ENCODE measurements around the gene CDH20.

CDH20 gene

DNA sequence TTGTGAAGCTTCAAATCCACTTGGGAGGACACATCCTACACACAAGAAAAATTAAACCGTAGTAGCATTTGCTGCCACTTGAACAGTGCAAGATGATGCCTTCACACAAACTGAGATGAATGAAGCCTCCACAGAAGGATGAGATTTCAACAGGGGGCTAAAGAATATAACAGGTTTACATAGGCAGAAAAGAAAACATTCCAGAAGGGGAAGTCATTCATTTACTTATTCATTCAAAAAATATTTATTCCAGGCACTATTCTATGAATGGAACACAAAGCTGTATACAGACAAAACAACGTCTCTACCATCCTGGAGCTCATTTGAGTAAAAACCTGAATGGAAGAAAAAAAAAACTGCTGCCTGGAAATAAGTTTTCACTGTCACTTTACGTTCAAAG lies 170.5 kb downstream of the CDH20 start:
- Histone ChIP-seq H3K36me3 (ENCODE audit: control insufficient read depth in 4 of 4, insufficient read depth in 4 of 4, low read length in 3 of 4) (no peaks in the 10 kb centered on the region), H3K9me3 (ENCODE audit: control extremely low read depth in 1 of 5, control insufficient read depth in 4 of 5, insufficient read depth in 2 of 5, low read depth in 1 of 5, low read length in 4 of 5) (no peaks in the 10 kb centered on the region), H3K4me3 (ENCODE audit: control insufficient read depth in 1 of 7, extremely low read depth in 1 of 7, insufficient read depth in 4 of 7, low read depth in 2 of 7, low read length in 6 of 7) (no peak overlapping the region), H3K4me1 (ENCODE audit: control extremely low read depth in 1 of 4, control insufficient read depth in 4 of 4, insufficient read depth in 4 of 4, low read length in 3 of 4) (no peaks in the 10 kb centered on the region), H3K27ac (ENCODE audit: insufficient read depth in 1 of 2, low read depth in 1 of 2, low read length in 2 of 2, poor library complexity in 1 of 2, severe bottlenecking in 2 of 2) (no peak overlapping the region), H3K27me3 (replicated peaks in 2 of 5; ENCODE audit: control insufficient read depth in 4 of 5, insufficient read depth in 5 of 5, low read length in 4 of 5) (peaks cover 3 to 27% (median 10%) of the 10 kb centered on the region in 5 experiments)
- ChIA-PET CTCF (interaction anchor here (1.6 to 5.3 kb wide), 4 partner anchors 10 to 836 kb away, joined by 6 to 56 read pairs (median 12); no protein-coding TSS in a partner anchor), POLR2A (no interaction called here)
- DNase-seq: no peak
- WGBS (ENCODE audit: insufficient coverage): 40% methylated on average over 2 of the region's 3 CpGs

DNA sequence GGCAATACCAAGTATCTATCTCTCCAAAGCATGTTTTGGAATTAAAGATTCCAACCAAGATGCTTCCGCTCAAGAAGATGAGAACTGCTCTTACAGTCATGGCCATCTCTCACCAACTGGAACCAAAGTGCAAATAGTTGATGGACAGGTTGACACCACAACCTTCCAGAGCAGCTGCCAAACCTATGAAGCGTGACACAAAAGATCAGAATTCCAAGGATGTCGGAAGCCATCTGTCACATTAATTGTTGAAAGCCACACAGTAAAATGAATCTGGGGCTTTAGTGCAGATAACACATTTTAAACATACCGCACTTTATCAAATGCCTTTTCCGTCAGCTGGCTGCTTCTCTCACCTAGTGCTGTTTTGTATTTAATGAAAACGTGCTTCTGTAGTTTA lies 195.7 kb downstream of the CDH20 start:
- Histone ChIP-seq H3K9me3 (ENCODE audit: control extremely low read depth in 1 of 5, control insufficient read depth in 4 of 5, insufficient read depth in 2 of 5, low read depth in 1 of 5, low read length in 4 of 5) (no peaks in the 10 kb centered on the region), H3K4me3 (ENCODE audit: control insufficient read depth in 1 of 7, extremely low read depth in 1 of 7, insufficient read depth in 4 of 7, low read depth in 2 of 7, low read length in 6 of 7) (no peak overlapping the region), H3K27me3 (replicated peaks in 2 of 5; ENCODE audit: control insufficient read depth in 4 of 5, insufficient read depth in 5 of 5, low read length in 4 of 5) (peaks cover 0 to 3% (median 0%) of the 10 kb centered on the region in 5 experiments), H3K27ac (ENCODE audit: insufficient read depth in 1 of 2, low read depth in 1 of 2, low read length in 2 of 2, poor library complexity in 1 of 2, severe bottlenecking in 2 of 2) (no peak overlapping the region), H3K36me3 (ENCODE audit: control insufficient read depth in 4 of 4, insufficient read depth in 4 of 4, low read length in 3 of 4) (no peaks in the 10 kb centered on the region), H3K4me1 (ENCODE audit: control extremely low read depth in 1 of 4, control insufficient read depth in 4 of 4, insufficient read depth in 4 of 4, low read length in 3 of 4) (no peaks in the 10 kb centered on the region)
- WGBS (ENCODE audit: insufficient coverage): 96% methylated on average over 3 of the region's 6 CpGs
- DNase-seq: no peak
- ChIA-PET POLR2A (no interaction called here), CTCF (no interaction called here)

GRCh38 chr18:61530681-61531080 lies 197.5 kb downstream of the CDH20 start:
- Histone ChIP-seq H3K27ac (ENCODE audit: insufficient read depth in 1 of 2, low read depth in 1 of 2, low read length in 2 of 2, poor library complexity in 1 of 2, severe bottlenecking in 2 of 2) (no peak overlapping the region), H3K36me3 (ENCODE audit: control insufficient read depth in 4 of 4, insufficient read depth in 4 of 4, low read length in 3 of 4) (no peaks in the 10 kb centered on the region), H3K27me3 (replicated peaks in 2 of 5; ENCODE audit: control insufficient read depth in 4 of 5, insufficient read depth in 5 of 5, low read length in 4 of 5) (peaks cover 0 to 3% (median 0%) of the 10 kb centered on the region in 5 experiments), H3K4me3 (ENCODE audit: control insufficient read depth in 1 of 7, extremely low read depth in 1 of 7, insufficient read depth in 4 of 7, low read depth in 2 of 7, low read length in 6 of 7) (no peak overlapping the region), H3K9me3 (ENCODE audit: control extremely low read depth in 1 of 5, control insufficient read depth in 4 of 5, insufficient read depth in 2 of 5, low read depth in 1 of 5, low read length in 4 of 5) (no peaks in the 10 kb centered on the region), H3K4me1 (ENCODE audit: control extremely low read depth in 1 of 4, control insufficient read depth in 4 of 4, insufficient read depth in 4 of 4, low read length in 3 of 4) (no peaks in the 10 kb centered on the region)
- no peak for DNase-seq
- ChIA-PET CTCF (no interaction called here), POLR2A (no interaction called here)
- WGBS (ENCODE audit: insufficient coverage): 80% methylated on average over 2 of the region's 4 CpGs

DNA sequence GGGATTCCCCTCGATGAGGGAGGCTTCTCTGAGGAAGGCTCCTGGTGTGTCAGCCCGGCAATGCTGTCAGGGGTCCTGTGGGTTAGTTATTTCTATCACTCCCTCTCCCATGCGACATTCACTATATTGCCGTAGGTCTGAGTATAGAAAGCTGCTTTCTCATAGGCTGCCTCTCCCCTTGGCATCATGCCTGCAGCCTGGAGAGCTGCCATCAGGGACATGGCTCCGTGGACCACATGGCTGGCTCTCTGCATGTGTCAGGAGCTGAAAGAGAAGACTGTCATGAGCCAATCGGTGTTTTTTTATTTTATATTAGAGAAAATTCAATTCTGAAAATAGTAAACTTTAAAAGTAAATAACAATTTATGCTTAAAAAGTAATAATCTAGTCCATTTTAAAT lies 198.0 kb downstream of the CDH20 start:
- H3K9me3 ChIP-seq (ENCODE audit: control extremely low read depth in 1 of 5, control insufficient read depth in 4 of 5, insufficient read depth in 2 of 5, low read depth in 1 of 5, low read length in 4 of 5): no peaks in the 10 kb centered on the region
- H3K36me3 ChIP-seq (ENCODE audit: control insufficient read depth in 4 of 4, insufficient read depth in 4 of 4, low read length in 3 of 4): no peaks in the 10 kb centered on the region
- ChIA-PET CTCF (no interaction called here), POLR2A (no interaction called here)
- 86% methylated on average over 4 of the region's 6 CpGs for WGBS (ENCODE audit: insufficient coverage)
- H3K4me3 ChIP-seq (ENCODE audit: control insufficient read depth in 1 of 7, extremely low read depth in 1 of 7, insufficient read depth in 4 of 7, low read depth in 2 of 7, low read length in 6 of 7): no peak overlapping the region
- no peaks in the 10 kb centered on the region for H3K4me1 ChIP-seq (ENCODE audit: control extremely low read depth in 1 of 4, control insufficient read depth in 4 of 4, insufficient read depth in 4 of 4, low read length in 3 of 4)
- H3K27me3 ChIP-seq (replicated peaks in 2 of 5; ENCODE audit: control insufficient read depth in 4 of 5, insufficient read depth in 5 of 5, low read length in 4 of 5): peaks cover 0 to 3% (median 0%) of the 10 kb centered on the region in 5 experiments
- DNase-seq: no peak
- H3K27ac ChIP-seq (ENCODE audit: insufficient read depth in 1 of 2, low read depth in 1 of 2, low read length in 2 of 2, poor library complexity in 1 of 2, severe bottlenecking in 2 of 2): no peak overlapping the region

DNA sequence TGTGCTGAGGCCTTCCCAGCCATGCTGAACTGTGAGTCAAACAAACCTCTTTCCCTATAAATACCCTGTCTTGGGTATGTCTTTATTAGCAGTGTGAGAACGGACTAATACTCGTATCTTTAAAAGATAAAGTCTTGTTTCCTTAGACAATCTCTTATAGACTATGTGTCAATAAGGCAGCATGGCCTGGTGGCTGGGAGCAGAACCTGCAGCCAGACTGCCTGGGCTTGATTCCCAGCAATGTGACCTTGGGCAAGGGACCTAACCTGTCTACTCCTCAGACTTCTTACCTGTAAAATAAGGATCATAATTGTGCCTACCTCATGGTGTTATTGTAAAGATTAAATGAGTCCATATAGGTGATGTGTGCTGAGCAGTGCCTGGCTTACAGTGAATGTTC lies 198.7 kb downstream of the CDH20 start:
- DNase-seq: no peak
- CTCF ChIA-PET: no interaction called here
- Histone ChIP-seq H3K27me3 (replicated peaks in 2 of 5; ENCODE audit: control insufficient read depth in 4 of 5, insufficient read depth in 5 of 5, low read length in 4 of 5) (peaks cover 0 to 3% (median 0%) of the 10 kb centered on the region in 5 experiments), H3K4me3 (ENCODE audit: control insufficient read depth in 1 of 7, extremely low read depth in 1 of 7, insufficient read depth in 4 of 7, low read depth in 2 of 7, low read length in 6 of 7) (no peak overlapping the region), H3K27ac (ENCODE audit: insufficient read depth in 1 of 2, low read depth in 1 of 2, low read length in 2 of 2, poor library complexity in 1 of 2, severe bottlenecking in 2 of 2) (no peak overlapping the region), H3K9me3 (ENCODE audit: control extremely low read depth in 1 of 5, control insufficient read depth in 4 of 5, insufficient read depth in 2 of 5, low read depth in 1 of 5, low read length in 4 of 5) (no peaks in the 10 kb centered on the region), H3K36me3 (ENCODE audit: control insufficient read depth in 4 of 4, insufficient read depth in 4 of 4, low read length in 3 of 4) (no peaks in the 10 kb centered on the region), H3K4me1 (ENCODE audit: control extremely low read depth in 1 of 4, control insufficient read depth in 4 of 4, insufficient read depth in 4 of 4, low read length in 3 of 4) (no peaks in the 10 kb centered on the region)
- WGBS (ENCODE audit: insufficient coverage): 0% methylated on average over 1 of the region's 2 CpGs
- POLR2A ChIA-PET: no interaction called here

DNA sequence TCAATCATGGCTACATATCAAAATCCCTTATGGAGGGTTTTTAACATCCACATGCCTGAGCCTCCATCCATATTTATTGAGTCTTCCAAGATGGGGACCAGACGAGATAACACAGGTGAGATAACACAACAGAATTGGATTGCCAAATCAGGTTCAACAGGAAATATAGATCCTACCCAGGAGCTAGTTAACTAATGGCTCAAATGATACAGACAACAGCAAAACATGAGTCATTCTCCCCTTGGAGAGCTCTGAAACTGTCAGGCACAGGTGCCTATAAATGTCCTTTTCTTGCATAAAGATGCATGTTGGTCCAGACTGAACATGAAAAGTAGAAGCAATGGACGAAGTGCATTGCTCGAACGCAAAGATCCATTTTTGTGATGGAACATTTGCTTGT lies 202.2 kb downstream of the CDH20 start:
- Histone ChIP-seq H3K36me3 (ENCODE audit: control insufficient read depth in 4 of 4, insufficient read depth in 4 of 4, low read length in 3 of 4) (no peaks in the 10 kb centered on the region), H3K4me1 (ENCODE audit: control extremely low read depth in 1 of 4, control insufficient read depth in 4 of 4, insufficient read depth in 4 of 4, low read length in 3 of 4) (no peaks in the 10 kb centered on the region), H3K27me3 (replicated peaks in 2 of 5; ENCODE audit: control insufficient read depth in 4 of 5, insufficient read depth in 5 of 5, low read length in 4 of 5) (peaks cover 0 to 3% (median 0%) of the 10 kb centered on the region in 5 experiments), H3K9me3 (ENCODE audit: control extremely low read depth in 1 of 5, control insufficient read depth in 4 of 5, insufficient read depth in 2 of 5, low read depth in 1 of 5, low read length in 4 of 5) (no peaks in the 10 kb centered on the region), H3K4me3 (ENCODE audit: control insufficient read depth in 1 of 7, extremely low read depth in 1 of 7, insufficient read depth in 4 of 7, low read depth in 2 of 7, low read length in 6 of 7) (no peak overlapping the region), H3K27ac (ENCODE audit: insufficient read depth in 1 of 2, low read depth in 1 of 2, low read length in 2 of 2, poor library complexity in 1 of 2, severe bottlenecking in 2 of 2) (no peak overlapping the region)
- ChIA-PET CTCF (no interaction called here), POLR2A (no interaction called here)
- 100% methylated on average over 1 of the region's 4 CpGs for WGBS (ENCODE audit: insufficient coverage)
- DNase-seq: no peak

- Histone ChIP-seq H3K4me1 (ENCODE audit: control extremely low read depth in 1 of 4, control insufficient read depth in 4 of 4, insufficient read depth in 4 of 4, low read length in 3 of 4) (no peaks in the 10 kb centered on the region), H3K9me3 (ENCODE audit: control extremely low read depth in 1 of 5, control insufficient read depth in 4 of 5, insufficient read depth in 2 of 5, low read depth in 1 of 5, low read length in 4 of 5) (no peaks in the 10 kb centered on the region), H3K27me3 (replicated peaks in 2 of 5; ENCODE audit: control insufficient read depth in 4 of 5, insufficient read depth in 5 of 5, low read length in 4 of 5) (no peaks in the 10 kb centered on the region), H3K27ac (ENCODE audit: insufficient read depth in 1 of 2, low read depth in 1 of 2, low read length in 2 of 2, poor library complexity in 1 of 2, severe bottlenecking in 2 of 2) (no peak overlapping the region), H3K4me3 (ENCODE audit: control insufficient read depth in 1 of 7, extremely low read depth in 1 of 7, insufficient read depth in 4 of 7, low read depth in 2 of 7, low read length in 6 of 7) (no peak overlapping the region), H3K36me3 (ENCODE audit: control insufficient read depth in 4 of 4, insufficient read depth in 4 of 4, low read length in 3 of 4) (no peaks in the 10 kb centered on the region)
- ChIA-PET POLR2A (no interaction called here), CTCF (no interaction called here)
- 97% methylated on average over 6 of the region's 7 CpGs for WGBS (ENCODE audit: insufficient coverage)
- DNase-seq: no peak
Observed at GRCh38 chr18:61541673-61542072, 208.4 kb downstream of the CDH20 start.

Data from common myeloid progenitor, CD34-positive (primary cell).